Transverse colon (tissue), 4 donors: Measurements from ENCODE around the gene PLSCR2. TPM values are rescaled to one million over a fixed set of nuclear protein-coding genes. Genes with fewer than 3 reads are reported as not detected.

Experiments used
- DNase-seq: peaks from one replicate; pipeline ENCODE4 v3.0.0-alpha.2; 2019
- H3K27ac ChIP-seq, 4 donors: fragments of 200-600 bp; sonication (generic); 2 replicates each; pipeline ENCODE4 v1.5.1; 2016 to 2018; ENCODE audit warnings: inconsistent platforms in 4 of 4
- H3K27me3 ChIP-seq: fragments of 200-600 bp; sonication (generic); 2 replicates; pipeline ENCODE4 v1.5.1; 2017; ENCODE audit warnings: inconsistent platforms
- H3K36me3 ChIP-seq, 4 donors: fragments of 200-600 bp; sonication (generic); 2 replicates each; pipeline ENCODE4 v1.5.1; 2017 to 2019; ENCODE audit warnings: inconsistent platforms in 4 of 4
- H3K4me1 ChIP-seq, 4 donors: fragments of 200-600 bp; sonication (generic); 2 replicates each; pipeline ENCODE4 v1.5.1; 2017 to 2020; ENCODE audit warnings: inconsistent platforms in 4 of 4
- H3K4me3 ChIP-seq, 4 donors: fragments of 200-600 bp; sonication (generic); 1 replicate in 1 of 4; 2 replicates in 3 of 4; pipeline versions ENCODE4 v1.5.1 to v1.6.1; 2017 to 2019; ENCODE audit warnings: inconsistent platforms in 4 of 4
- H3K9me3 ChIP-seq, 2 donors: fragments of 200-600 bp; sonication (generic); 2 replicates each; pipeline ENCODE4 v1.5.1; 2017 to 2019; ENCODE audit warnings: inconsistent platforms in 2 of 2
- EP300 ChIP-seq: sonication (generic); formaldehyde crosslinking; IDR thresholded peaks from one replicate; pipeline ENCODE4 v1.6.1; 2017; ENCODE audit warnings: antibody characterized with exemption, low read depth
- POLR2A ChIP-seq: fragments of 450-650 bp; IDR thresholded peaks from one replicate; pipeline ENCODE4 v1.6.1; 2016; ENCODE audit warnings: antibody characterized with exemption, mild to moderate bottlenecking, moderate library complexity
- POLR2AphosphoS5 ChIP-seq, 3 donors: sonication (generic); formaldehyde crosslinking; IDR thresholded peaks; one replicate each; pipeline ENCODE4 v1.6.1; 2016; ENCODE audit warnings: antibody characterized with exemption in 3 of 3
- WGBS, 2 donors: methylation state at CpG; one replicate each; pipeline ENCODE4 v1.1.5; 2018; ENCODE audit warnings: low coverage in 1 of 2; 5-methylcytosine and 5-hydroxymethylcytosine counted together
- in situ Hi-C, 4 donors: fragments of 200-750 bp; cut with MboI; loops; one replicate each; pipeline versions ENCODE4 v1.15.0 to v1.15.1; 2017; ENCODE audit warnings: low sequenced_read_pairs in 3 of 4, low pct_ligation_motif_present in 1 of 4, low pct_unique_long_range_greater_than_20kb in 1 of 4
- intact Hi-C: fragments of 100-400 bp; cut with DNase I; formaldehyde crosslinking; loops from one replicate; pipeline ENCODE4 v1.15.1; 2023; ENCODE audit warnings: low total_unique reads
- total RNA-seq, 4 donors: library from RNA; depleted of rRNA; stranded (reverse); fragments of >200 nt; gene quantifications; one replicate each; pipeline ENCODE4 v1.1.0, GENCODE V29; 2016
- TF ChIP-seq, protein P1 (sequence below), 5 experiments: fragments of 200-600 bp in 3 of 5; fragments of 450-650 bp in 2 of 5; sonication (generic) in 3 of 5; IDR thresholded peaks; 1 replicate in 2 of 5; 2 replicates in 3 of 5; pipeline ENCODE4 v1.5.1; 2016 to 2017; ENCODE audit warnings: antibody characterized with exemption in 5 of 5, inconsistent platforms in 3 of 5, mild to moderate bottlenecking in 2 of 5, moderate library complexity in 1 of 5

PLSCR2 gene
- total RNA-seq, 4 donors from 2014 or later = 1.3 to 2.9 TPM; not detected in 2

DNA sequence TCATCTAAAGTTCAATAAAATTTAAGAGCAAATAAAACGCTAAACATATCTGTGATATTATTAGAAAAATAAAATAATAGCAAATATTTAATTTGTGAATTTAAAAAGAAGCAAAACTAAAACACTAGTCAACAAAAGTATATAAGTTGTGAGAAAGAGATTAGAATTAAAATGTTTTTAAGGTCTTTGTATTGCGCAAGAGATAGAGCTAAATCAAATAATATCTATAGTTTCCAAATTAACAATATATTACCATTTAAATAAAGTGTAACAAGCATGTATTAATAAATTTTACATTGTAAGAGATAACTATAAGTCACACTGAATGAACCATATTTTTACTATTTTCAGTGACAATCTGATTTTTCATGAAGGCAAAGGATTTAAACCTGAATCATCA is 74.2 kb downstream of the PLSCR2 start:
- no peak for DNase-seq
- H3K4me3 ChIP-seq = no peak overlapping the region
- intact Hi-C loops = no loop called here
- TF ChIP-seq, protein P1, sequence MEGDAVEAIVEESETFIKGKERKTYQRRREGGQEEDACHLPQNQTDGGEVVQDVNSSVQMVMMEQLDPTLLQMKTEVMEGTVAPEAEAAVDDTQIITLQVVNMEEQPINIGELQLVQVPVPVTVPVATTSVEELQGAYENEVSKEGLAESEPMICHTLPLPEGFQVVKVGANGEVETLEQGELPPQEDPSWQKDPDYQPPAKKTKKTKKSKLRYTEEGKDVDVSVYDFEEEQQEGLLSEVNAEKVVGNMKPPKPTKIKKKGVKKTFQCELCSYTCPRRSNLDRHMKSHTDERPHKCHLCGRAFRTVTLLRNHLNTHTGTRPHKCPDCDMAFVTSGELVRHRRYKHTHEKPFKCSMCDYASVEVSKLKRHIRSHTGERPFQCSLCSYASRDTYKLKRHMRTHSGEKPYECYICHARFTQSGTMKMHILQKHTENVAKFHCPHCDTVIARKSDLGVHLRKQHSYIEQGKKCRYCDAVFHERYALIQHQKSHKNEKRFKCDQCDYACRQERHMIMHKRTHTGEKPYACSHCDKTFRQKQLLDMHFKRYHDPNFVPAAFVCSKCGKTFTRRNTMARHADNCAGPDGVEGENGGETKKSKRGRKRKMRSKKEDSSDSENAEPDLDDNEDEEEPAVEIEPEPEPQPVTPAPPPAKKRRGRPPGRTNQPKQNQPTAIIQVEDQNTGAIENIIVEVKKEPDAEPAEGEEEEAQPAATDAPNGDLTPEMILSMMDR (IDR thresholded peaks at IDR 0.05) = no peak
- no peak for TF ChIP-seq POLR2A
- TF ChIP-seq EP300 = no peak
- no peaks in the 10 kb centered on the region for H3K27me3 ChIP-seq
- H3K9me3 ChIP-seq = no peaks in the 10 kb centered on the region
- WGBS, 2 donors = 90 to 92% methylated on average over 2 of the region's 2 CpGs
- peaks cover 0 to 8% (median 0%) of the 10 kb centered on the region in 4 donors for H3K4me1 ChIP-seq
- in situ Hi-C loops = no loop called here
- no peak overlapping the region for H3K27ac ChIP-seq
- no peaks in the 10 kb centered on the region for H3K36me3 ChIP-seq

DNA sequence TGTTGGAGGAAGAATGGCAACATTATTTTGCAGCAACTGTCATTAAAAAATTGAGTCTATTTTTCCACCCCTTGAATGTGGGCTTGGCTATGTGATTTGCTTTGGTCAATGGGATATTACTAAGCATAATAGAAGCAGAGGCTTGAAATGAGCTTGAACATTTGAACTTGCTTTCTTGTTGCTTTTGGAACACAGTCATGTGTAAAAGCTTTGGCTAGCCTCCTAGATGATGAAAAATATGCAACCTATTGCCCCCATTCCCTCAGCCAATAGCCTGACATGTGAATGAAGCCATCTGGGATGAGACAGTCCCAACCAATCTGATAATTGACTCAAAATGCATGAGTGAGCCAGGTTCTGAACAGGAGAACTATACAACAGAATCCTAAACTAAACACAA is 78.4 kb downstream of the PLSCR2 start:
- intact Hi-C loops = no loop called here
- Histone ChIP-seq H3K9me3 (no peaks in the 10 kb centered on the region), H3K4me1 (peaks cover 0 to 8% (median 0%) of the 10 kb centered on the region in 4 donors), H3K36me3 (no peaks in the 10 kb centered on the region), H3K27ac (no peak overlapping the region), H3K4me3 (no peak overlapping the region), H3K27me3 (no peaks in the 10 kb centered on the region)
- peak in 2 of 3 donors; percentile 48 to 63 for TF ChIP-seq POLR2AphosphoS5 (IDR thresholded peaks at IDR 0.05)
- TF ChIP-seq EP300 = no peak
- no peak for TF ChIP-seq POLR2A
- TF ChIP-seq, protein P1 (IDR thresholded peaks at IDR 0.05) = no peak
- DNase-seq = no peak
- in situ Hi-C loops = no loop called here

DNA sequence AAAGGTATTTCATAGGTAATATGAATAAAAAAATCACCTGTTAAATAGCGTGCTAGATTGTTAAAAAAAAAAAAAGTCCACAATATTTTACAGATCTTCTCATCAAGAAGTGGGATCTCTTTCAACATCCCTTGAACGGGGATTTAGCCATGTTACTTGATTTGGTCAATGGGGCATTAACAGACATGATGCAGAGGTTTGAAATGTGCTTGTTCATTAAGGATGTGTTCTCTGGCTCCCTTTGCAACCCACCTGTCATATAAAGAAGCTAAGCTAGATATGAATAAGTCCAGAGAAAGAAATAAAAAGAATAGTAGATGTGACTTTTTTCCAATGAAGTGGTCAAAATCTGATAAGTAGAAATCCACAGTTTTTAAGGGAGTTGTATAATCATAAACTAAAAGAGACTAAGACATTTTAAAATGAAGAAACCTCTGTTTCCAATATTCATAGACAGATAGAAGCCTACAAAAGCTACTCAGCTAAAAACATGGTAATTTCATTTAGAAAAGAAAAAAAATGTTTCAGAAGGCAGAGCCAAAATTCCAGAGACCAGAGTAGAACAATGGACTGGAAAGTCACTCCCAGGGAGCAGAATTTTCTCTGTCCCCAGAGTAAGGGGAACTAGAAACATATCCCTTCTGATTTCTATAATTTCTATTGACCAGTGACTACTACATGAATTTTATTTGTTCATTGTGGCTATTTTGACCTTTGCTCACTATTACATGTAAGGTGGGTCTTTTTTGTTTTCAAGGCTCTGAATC is 79.2 kb downstream of the PLSCR2 start:
- Histone ChIP-seq H3K27me3 (no peaks in the 10 kb centered on the region), H3K4me3 (no peak overlapping the region), H3K36me3 (no peaks in the 10 kb centered on the region), H3K27ac (no peak overlapping the region), H3K4me1 (peaks cover 0 to 8% (median 0%) of the 10 kb centered on the region in 4 donors), H3K9me3 (no peaks in the 10 kb centered on the region)
- no peak for DNase-seq
- 50 to 79% methylated on average over 2 of the region's 2 CpGs for WGBS, 2 donors
- TF ChIP-seq POLR2A (no peak), POLR2AphosphoS5 (IDR thresholded peaks at IDR 0.05) (no peak)
- TF ChIP-seq, protein P1 (IDR thresholded peaks at IDR 0.05) = no peak
- intact Hi-C loops = no loop called here
- in situ Hi-C loops = no loop called here

DNA sequence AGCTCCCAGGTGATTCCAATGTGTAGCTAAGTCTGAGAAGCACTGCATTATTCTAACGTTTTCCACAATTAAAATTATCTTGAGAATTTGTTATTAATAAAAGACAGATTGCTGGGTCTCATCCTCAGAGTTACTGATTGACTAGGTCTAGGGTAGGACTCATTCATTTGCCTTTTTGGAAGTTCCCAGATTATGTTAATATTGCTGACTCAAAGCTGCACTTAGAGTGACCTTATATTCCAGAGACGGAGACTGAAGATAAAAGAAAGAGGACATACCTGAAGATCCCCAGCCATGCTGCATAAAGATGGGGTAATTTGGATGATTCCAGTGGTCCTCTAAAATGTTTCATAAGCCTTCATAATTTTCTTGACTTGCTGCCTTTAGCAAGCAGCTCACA is 81.8 kb downstream of the PLSCR2 start:
- in situ Hi-C loops = no loop called here
- Histone ChIP-seq H3K4me1 (peaks cover 0 to 8% (median 0%) of the 10 kb centered on the region in 4 donors), H3K27me3 (no peaks in the 10 kb centered on the region), H3K27ac (no peak overlapping the region), H3K9me3 (no peaks in the 10 kb centered on the region), H3K36me3 (no peaks in the 10 kb centered on the region), H3K4me3 (no peak overlapping the region)
- TF ChIP-seq POLR2A (no peak), EP300 (no peak), POLR2AphosphoS5 (IDR thresholded peaks at IDR 0.05) (no peak)
- TF ChIP-seq, protein P1 (IDR thresholded peaks at IDR 0.05) = no peak
- intact Hi-C loops = no loop called here
- no peak for DNase-seq
- WGBS, 2 donors = 69 to 76% methylated on average over 2 of the region's 2 CpGs
